SU-DHL-6 (cell line): Measurements from ENCODE around the gene PPP1R37.

ENCODE experiments used
- CTCF ChIP-seq: fragments of 200-600 bp; sonication (generic); IDR thresholded peaks from one replicate; pipeline ENCODE4 v1.5.1; 2017; ENCODE audit warnings: antibody characterized with exemption, mild to moderate bottlenecking, low read length, moderate library complexity; ENCODE audit not compliant: insufficient read depth, poor library complexity, severe bottlenecking
- EZH2phosphoT487 ChIP-seq: fragments of 200-600 bp; sonication (generic), shearing (Covaris generic); conservative IDR thresholded peaks from 2 replicates; pipeline ENCODE4 v1.6.1; 2018; ENCODE audit warnings: mild to moderate bottlenecking, antibody characterized with exemption, low read length, moderate library complexity, mixed read lengths

DNA sequence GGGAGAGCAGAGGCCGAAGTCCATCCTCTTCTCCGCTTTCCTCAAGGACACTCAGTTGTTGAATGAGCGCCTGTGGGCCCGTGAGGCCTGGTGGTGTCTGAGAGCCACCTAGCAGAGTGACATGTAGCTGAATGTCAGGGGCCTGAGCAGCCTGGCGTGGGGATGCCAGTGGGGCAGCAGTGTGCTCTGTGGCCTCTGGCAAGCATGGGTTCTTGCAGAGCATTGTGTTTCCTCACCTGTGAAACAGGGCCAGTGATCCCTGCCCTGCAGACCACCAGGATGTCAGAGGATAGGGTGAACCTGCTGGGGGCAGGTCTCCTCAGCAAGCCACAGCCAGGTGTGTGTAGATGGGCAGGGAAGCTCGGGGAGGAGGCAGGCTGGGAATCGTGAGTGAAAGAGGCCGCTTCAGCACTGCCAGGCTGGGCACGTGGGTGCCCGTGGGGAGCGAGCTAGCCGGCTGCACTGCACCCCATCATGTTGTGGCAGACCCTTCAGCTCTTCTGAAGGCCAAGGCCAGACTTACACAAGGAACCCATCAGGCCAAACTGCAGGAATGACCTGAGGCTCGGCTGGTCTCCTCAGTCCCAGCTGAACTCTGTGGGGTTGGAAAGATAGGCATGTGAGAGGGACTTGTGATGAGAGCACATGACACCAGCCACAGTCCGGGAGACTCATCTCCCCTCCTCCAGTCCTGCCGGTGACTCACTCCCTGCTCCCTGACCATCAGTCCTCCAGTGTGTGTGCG, 5.0 kb downstream of the PPP1R37 start:
- TF ChIP-seq CTCF (no peak), EZH2phosphoT487 (no peak)
